Measurements from ENCODE around the gene F5.
A peak's percentile ranks its signal among the peaks of the same experiment; 100 is the strongest.

The F5 gene

DNA sequence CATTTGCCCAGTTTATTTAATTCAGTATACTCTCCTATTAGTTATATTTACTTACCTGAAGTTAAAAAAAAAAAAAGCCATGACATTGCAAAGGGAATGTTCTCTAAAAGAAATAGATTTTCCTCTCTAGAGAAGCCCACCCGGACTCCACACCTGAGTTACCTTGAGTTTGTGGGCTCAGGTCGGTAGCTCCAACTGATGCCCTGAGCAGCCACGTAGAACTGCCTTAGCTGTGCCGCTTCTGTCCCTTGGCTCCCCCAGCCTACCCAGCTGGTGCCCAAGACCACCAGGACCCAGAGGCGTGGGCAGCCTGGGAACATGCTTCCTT is 250 bp downstream of the F5 start:
- no peak for FAIRE-seq

GRCh38 chr1:169585181-169585580 is 1.1 kb downstream of the F5 start:
- FAIRE-seq = no peak

DNA sequence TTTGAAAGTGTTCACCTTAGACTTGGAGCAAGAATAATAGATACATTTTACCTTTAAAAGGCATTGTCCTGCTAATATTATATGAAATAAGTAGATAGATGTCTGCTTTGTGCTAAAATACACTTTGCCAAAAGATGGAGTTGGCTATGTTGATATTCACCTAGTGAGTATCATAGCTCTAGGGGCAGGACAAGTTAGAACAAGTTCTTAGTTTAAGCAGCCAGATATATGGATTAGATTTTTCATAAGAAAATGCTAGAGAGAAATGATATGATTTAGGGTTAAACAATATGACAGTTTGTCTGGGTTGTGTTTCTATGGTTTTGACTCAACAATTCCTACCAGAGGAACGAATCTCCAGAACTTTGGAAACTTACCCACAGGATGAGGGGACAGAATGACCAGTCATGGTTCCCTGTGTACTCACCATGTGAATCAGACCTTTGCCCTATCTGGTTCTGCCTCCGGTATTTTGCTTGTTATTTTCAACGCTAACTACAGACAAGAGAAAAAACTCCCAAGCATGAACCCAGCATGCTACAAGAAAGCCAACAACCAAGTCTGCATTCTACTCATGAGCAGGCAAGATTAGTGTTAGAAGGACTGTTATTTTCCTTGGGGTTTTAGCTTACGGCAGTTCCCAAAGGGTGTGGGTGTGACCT is 1.7 kb downstream of the F5 start:
- no peak for FAIRE-seq

DNA sequence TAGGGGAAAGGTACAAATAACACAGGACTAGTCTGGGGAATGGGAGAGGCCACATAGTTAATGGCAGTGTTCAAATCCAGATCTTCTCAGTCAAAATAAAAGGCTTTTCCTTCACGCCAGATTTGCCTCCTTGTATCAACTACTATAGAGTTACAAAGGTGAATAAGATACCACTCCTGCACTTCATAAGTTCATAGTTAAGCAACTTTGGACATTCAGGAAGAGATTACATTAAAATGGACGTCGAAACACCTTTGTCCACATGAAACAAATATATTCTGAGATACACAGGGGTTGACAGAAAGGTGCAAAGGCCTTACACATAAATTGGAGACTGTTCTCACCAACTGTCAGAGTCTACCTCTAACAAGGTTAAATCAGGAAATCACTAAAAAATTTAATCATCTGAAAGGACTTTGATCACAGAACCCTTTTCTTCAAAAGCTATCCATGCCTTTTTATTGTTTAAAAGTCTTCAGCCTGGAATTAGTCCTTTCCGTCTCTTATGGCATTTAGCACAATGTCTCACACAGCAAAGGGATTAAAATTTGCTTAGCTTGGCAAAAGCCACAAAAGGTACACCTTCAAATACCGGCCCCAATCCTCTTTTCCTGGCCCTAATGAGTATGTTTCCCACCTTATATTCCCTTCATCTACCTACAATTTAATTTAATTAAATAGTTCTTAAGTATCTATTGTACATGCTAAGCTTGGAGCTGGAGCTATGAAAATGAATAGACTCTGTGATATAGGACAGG is 8.1 kb downstream of the F5 start:
- no peak for FAIRE-seq

- no peak for FAIRE-seq
Observed at GRCh38 chr1:169576935-169577331, 9.3 kb downstream of the F5 start.

- no peak for FAIRE-seq
Observed at GRCh38 chr1:169576241-169576934, 9.9 kb downstream of the F5 start.

DNA sequence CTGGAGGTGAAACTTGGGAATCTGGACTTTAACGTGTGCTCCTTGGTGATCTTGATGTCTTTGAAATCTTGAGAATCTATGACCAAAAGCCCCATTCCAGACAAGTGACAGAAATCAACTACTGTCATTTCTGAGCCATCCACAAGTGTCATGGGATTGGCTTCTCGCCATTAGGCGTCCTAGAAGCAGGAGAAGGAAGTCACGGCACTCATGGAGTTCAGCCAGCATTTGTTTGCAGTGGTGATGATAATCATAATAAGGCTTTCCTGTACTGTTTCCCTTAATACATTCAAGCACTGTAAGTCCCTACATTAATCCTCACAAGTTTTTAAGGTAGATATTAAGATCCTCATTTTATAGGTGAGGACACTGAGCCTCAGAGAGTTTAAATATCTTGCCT is 11.9 kb downstream of the F5 start:
- FAIRE-seq = no peak

GRCh38 chr1:169572187-169572586 is 14.1 kb downstream of the F5 start:
- FAIRE-seq = peak; percentile 30

DNA sequence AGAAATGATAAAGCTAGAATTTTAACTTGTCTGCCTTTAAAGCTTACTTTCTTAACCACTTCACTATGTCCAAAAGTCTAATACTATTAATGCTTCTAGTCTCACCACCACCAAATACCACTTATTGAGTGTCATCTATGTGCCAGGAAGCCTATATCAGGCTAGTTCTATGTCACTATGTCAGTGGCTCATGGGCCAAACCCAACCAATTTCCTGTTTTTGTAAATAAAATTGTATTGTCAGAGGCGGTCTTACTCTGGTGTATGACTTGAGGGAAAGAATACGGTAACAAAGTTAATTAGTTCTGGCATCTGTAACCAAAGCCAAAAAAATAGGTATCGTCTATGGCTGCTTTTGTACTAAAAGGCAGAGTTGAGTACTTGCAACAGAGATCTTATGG is 14.8 kb downstream of the F5 start:
- FAIRE-seq = no peak

- no peak for FAIRE-seq
Observed at GRCh38 chr1:169570172-169570574, 16.1 kb downstream of the F5 start.

- no peak for FAIRE-seq
Observed at GRCh38 chr1:169568497-169568896, 17.8 kb downstream of the F5 start.

GRCh38 chr1:169565335-169566271 is 20.7 kb downstream of the F5 start:
- FAIRE-seq = no peak

GRCh38 chr1:169563650-169564049 is 22.6 kb downstream of the F5 start:
- FAIRE-seq = no peak

- no peak for FAIRE-seq
Observed at GRCh38 chr1:169563019-169563615, 23.2 kb downstream of the F5 start.

GRCh38 chr1:169561692-169562091 is 24.6 kb downstream of the F5 start:
- FAIRE-seq = no peak

DNA sequence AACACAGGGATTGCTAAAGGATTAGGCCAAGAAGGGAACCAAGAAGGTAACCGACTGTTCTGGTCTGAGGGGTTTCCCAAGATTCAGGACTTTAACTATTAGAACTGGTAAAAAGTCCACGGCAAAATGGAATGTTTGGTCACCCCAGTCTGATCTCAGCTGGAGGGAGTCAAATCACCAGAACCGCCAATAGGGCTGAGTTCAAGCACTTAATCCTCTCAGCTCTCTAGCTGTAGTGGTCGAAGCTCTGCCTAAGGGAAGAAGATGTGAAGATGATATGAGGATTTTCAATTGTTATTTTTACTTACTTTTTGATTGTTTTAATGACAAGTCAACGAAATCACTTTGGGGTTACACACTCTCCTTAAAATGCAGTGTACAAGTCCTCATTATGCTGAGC is 29.1 kb downstream of the F5 start:
- no peak for FAIRE-seq

DNA sequence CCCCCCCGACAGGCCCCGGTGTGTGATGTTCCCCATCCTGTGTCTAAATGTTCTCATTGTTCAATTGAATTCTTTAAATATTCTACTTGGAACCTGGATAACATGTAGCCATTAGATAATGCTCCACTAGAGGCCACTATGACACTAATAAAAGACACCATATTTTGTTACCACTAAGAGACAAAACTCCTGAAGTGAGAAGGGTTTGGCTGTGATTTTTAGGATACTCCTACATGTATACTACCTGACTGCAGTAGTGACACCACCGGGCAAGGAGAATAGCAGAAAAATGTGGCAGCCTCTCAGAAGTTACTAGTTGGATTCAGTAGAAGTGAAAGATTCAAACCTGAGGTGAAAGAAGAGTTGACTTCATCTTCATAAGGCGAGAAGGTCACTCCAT is 36.0 kb downstream of the F5 start:
- FAIRE-seq = peak; percentile 85

- no peak for FAIRE-seq
Observed at GRCh38 chr1:169548282-169548681, 38.0 kb downstream of the F5 start.

GRCh38 chr1:169546087-169546995 is 39.9 kb downstream of the F5 start:
- FAIRE-seq = peak; percentile 75

GRCh38 chr1:169545472-169545871 is 40.8 kb downstream of the F5 start:
- FAIRE-seq = no peak
